Bronchial epithelial cell (primary cell): ENCODE data around the gene KIF4B. TPM values are rescaled to one million over a fixed set of nuclear protein-coding genes. Genes with fewer than 3 reads are reported as not detected.

Source experiments
- DNase-seq: peaks from one replicate; pipeline ENCODE4 v3.0.0-alpha.2; 2010; ENCODE audit warnings: low read depth
- FAIRE-seq: peaks from 2 replicates; lab custom pipeline; 2011; peaks lifted over from hg19 to GRCh38; lab: Jason Lieb, UNC
- H3K27me3 ChIP-seq: 2 replicates; pipeline ENCODE4 v1.5.1; 2011; ENCODE audit warnings: low read length; ENCODE audit not compliant: control insufficient read depth, insufficient read depth
- H3K36me3 ChIP-seq: 2 replicates; pipeline ENCODE4 v1.5.1; 2011; ENCODE audit warnings: low read length; ENCODE audit not compliant: control insufficient read depth, insufficient read depth
- H3K4me3 ChIP-seq: 2 replicates; pipeline ENCODE4 v1.5.1; 2011; ENCODE audit warnings: mild to moderate bottlenecking, low read depth, low read length, control low read depth
- CTCF ChIP-seq: IDR thresholded peaks from 2 replicates; pipeline ENCODE4 v1.5.1; 2011; ENCODE audit warnings: mild to moderate bottlenecking, moderate library complexity, low read length, control low read depth, inconsistent platforms; ENCODE audit not compliant: insufficient read depth, severe bottlenecking
- total RNA-seq: library from RNA; depleted of rRNA; stranded (reverse); fragments of >200 nt; gene quantifications from 2 replicates; pipeline ENCODE4 v1.2.1, GENCODE V29; 2014

Gene KIF4B
- total RNA-seq, 1 donor from 2014 or later = under 0.01 TPM

DNA sequence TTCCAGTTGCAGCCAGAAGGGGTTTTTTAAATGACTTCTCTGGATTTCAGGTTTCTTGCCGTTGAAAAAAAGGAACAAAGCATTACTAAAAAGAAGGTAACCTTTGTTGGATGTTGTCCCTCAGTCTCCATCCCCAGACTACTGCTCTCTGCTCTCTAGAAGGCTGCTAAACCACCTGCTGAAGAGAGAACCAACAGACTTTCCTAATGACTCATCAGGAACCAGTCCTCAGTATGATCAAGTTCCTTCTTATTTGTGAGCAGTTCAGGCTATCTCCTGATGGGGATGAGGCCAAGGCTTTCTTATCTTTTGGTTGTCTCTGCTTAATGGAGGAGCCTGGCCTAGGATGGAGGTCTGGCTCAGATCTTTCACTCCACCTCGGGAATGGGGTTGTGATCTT lies 4.1 kb downstream of the KIF4B start:
- no peak for TF ChIP-seq CTCF
- peak; percentile 27 for DNase-seq
- H3K36me3 ChIP-seq = no peaks in the 10 kb centered on the region
- H3K27me3 ChIP-seq = no peaks in the 10 kb centered on the region
- no peak for FAIRE-seq
- H3K4me3 ChIP-seq = no peak overlapping the region

- DNase-seq = no peak
- TF ChIP-seq CTCF = no peak
- no peak overlapping the region for H3K4me3 ChIP-seq
- no peak for FAIRE-seq
- H3K36me3 ChIP-seq = no peaks in the 10 kb centered on the region
- H3K27me3 ChIP-seq = no peaks in the 10 kb centered on the region
These were observed 6.2 kb downstream of the KIF4B start for GRCh38 chr5:155019601-155020226.

DNA sequence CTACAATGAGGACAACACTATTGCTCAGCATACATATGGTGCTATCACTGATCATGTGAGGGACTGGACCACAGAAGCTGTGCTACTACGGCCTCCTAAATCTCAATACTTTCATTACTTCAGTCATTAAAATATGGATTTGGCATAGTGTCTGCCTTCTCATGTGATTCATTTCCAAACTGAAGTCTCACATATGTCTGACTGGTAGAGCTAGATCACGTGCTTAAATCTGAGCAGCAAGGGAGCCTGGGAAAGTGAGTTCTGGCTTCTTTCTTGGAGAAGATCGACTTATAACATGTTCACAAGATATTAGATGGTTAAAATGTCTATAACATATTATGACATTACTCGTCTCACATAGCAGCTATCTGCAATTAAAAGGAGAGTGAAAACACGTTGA lies 8.3 kb downstream of the KIF4B start:
- DNase-seq = no peak
- Histone ChIP-seq H3K36me3 (no peaks in the 10 kb centered on the region), H3K4me3 (no peak overlapping the region), H3K27me3 (peaks cover 2% of the 10 kb centered on the region)
- TF ChIP-seq CTCF = no peak
- no peak for FAIRE-seq

GRCh38 chr5:155023320-155023719 lies 9.8 kb downstream of the KIF4B start:
- FAIRE-seq (no peak), DNase-seq (no peak)
- Histone ChIP-seq H3K4me3 (no peak overlapping the region), H3K36me3 (no peaks in the 10 kb centered on the region), H3K27me3 (peaks cover 2% of the 10 kb centered on the region)
- TF ChIP-seq CTCF = no peak

DNA sequence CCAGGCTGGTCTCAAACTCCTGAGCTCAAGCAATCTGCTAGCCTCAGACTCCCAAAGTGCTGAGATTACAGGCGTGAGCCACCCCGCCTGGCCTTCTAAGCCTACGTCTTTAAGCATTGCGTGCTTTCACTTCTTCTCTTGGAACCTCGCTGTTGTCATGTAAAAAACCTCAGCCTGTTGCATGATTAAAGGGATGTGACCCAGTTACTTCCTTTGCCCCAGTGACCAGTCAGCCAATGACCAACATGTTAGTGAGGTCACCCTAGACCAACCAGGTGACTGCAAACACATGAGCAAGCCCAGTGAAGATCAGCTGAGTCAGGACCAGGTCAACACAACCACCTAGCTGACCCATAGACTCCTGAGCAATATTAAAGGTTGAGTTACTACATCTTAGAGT lies 10.5 kb downstream of the KIF4B start:
- H3K4me3 ChIP-seq = no peak overlapping the region
- DNase-seq (no peak), FAIRE-seq (no peak)
- H3K36me3 ChIP-seq = no peaks in the 10 kb centered on the region
- TF ChIP-seq CTCF = no peak
- H3K27me3 ChIP-seq = peaks cover 2% of the 10 kb centered on the region

GRCh38 chr5:155025895-155026294 lies 12.3 kb downstream of the KIF4B start:
- peaks cover 2% of the 10 kb centered on the region for H3K27me3 ChIP-seq
- DNase-seq (no peak), FAIRE-seq (no peak)
- H3K36me3 ChIP-seq = no peaks in the 10 kb centered on the region
- TF ChIP-seq CTCF = no peak
- H3K4me3 ChIP-seq = no peak overlapping the region
